SK-N-SH treated with all-trans-retinoic acid at 6 μM for 48 hours (cell line): ENCODE results near the gene SLC24A4.

Experiments used
- ATAC-seq: fragments of 200-7000 bp; cut with Tn5 transposase; 3 replicates; pipeline ENCODE4 v1.9.1; 2020; ENCODE audit warnings: mild to moderate bottlenecking, moderate library complexity
- ARNTL ChIP-seq: fragments of 450-650 bp; formaldehyde crosslinking; IDR thresholded peaks from 2 replicates; pipeline ENCODE4 v1.5.0; 2020; ENCODE audit warnings: low read depth, mild to moderate bottlenecking, moderate library complexity, borderline replicate concordance
- BACH2 ChIP-seq: fragments of 250-450 bp; sonication (Bioruptor Pico); IDR thresholded peaks from 2 replicates; pipeline ENCODE4 v1.9.0; 2021; ENCODE audit warnings: mild to moderate bottlenecking, borderline replicate concordance
- CSDC2 ChIP-seq: fragments of 250-450 bp; sonication (Bioruptor Pico); IDR thresholded peaks from 2 replicates; pipeline ENCODE4 v1.5.0; 2020; ENCODE audit warnings: mild to moderate bottlenecking, moderate library complexity
- ESRRG ChIP-seq: fragments of 250-450 bp; sonication (Bioruptor Pico); IDR thresholded peaks from 2 replicates; pipeline ENCODE4 v1.6.1; 2021; ENCODE audit warnings: mild to moderate bottlenecking
- GLIS3 ChIP-seq: fragments of 250-450 bp; sonication (Bioruptor Pico); IDR thresholded peaks from 2 replicates; pipeline ENCODE4 v1.5.0; 2020; ENCODE audit warnings: mild to moderate bottlenecking, moderate library complexity
- ISL1 ChIP-seq: fragments of 250-450 bp; sonication (Bioruptor Pico); IDR thresholded peaks from 2 replicates; pipeline ENCODE4 v2.1.2; 2022; ENCODE audit warnings: mild to moderate bottlenecking, moderate library complexity
- OSR1 ChIP-seq: fragments of 250-450 bp; sonication (Bioruptor Pico); IDR thresholded peaks from 2 replicates; pipeline ENCODE4 v1.8.0; 2022; ENCODE audit warnings: moderate library complexity, mild to moderate bottlenecking, inconsistent platforms
- PPARA ChIP-seq: fragments of 250-450 bp; sonication (Bioruptor Pico); IDR thresholded peaks from 2 replicates; pipeline ENCODE4 v1.5.0; 2020; ENCODE audit warnings: mild to moderate bottlenecking, borderline replicate concordance
- RARB ChIP-seq: fragments of 250-450 bp; sonication (Bioruptor Pico); IDR thresholded peaks from 2 replicates; pipeline ENCODE4 v1.8.0; 2021; ENCODE audit warnings: mild to moderate bottlenecking, moderate library complexity
- SNAI2 ChIP-seq: fragments of 250-450 bp; sonication (Bioruptor Pico); IDR thresholded peaks from 2 replicates; pipeline ENCODE4 v1.5.0; 2020; ENCODE audit warnings: mild to moderate bottlenecking, moderate library complexity
- TCF4 ChIP-seq: fragments of 250-450 bp; sonication (Bioruptor Pico); IDR thresholded peaks from 2 replicates; pipeline ENCODE4 v1.8.0; 2021; ENCODE audit warnings: mild to moderate bottlenecking, moderate library complexity, borderline replicate concordance
- TOX ChIP-seq: fragments of 250-450 bp; sonication (Bioruptor Pico); IDR thresholded peaks from 2 replicates; pipeline ENCODE4 v1.8.0; 2021; ENCODE audit warnings: mild to moderate bottlenecking, moderate library complexity, borderline replicate concordance
- TSHZ2 ChIP-seq: fragments of 250-450 bp; sonication (Bioruptor Pico); IDR thresholded peaks from 2 replicates; pipeline ENCODE4 v1.5.0; 2020; ENCODE audit warnings: mild to moderate bottlenecking, moderate library complexity
- ZC3H10 ChIP-seq: fragments of 250-450 bp; sonication (Bioruptor Pico); IDR thresholded peaks from 2 replicates; pipeline ENCODE4 v1.5.1; 2021; ENCODE audit warnings: mild to moderate bottlenecking, moderate library complexity
- ZFP3 ChIP-seq: fragments of 250-450 bp; sonication (Bioruptor Pico); IDR thresholded peaks from 2 replicates; pipeline ENCODE4 v1.5.0; 2020; ENCODE audit warnings: mild to moderate bottlenecking, moderate library complexity
- ZFP30 ChIP-seq: fragments of 450-650 bp; formaldehyde crosslinking; IDR thresholded peaks from 2 replicates; pipeline ENCODE4 v1.5.0; 2022; ENCODE audit warnings: mild to moderate bottlenecking, moderate library complexity
- ZNF565 ChIP-seq: fragments of 450-650 bp; formaldehyde crosslinking; conservative IDR thresholded peaks from 2 replicates; pipeline ENCODE4 v1.5.0; 2020; ENCODE audit warnings: low read depth, mild to moderate bottlenecking, moderate library complexity
- ZNF70 ChIP-seq: fragments of 450-650 bp; formaldehyde crosslinking; IDR thresholded peaks from 2 replicates; pipeline ENCODE4 v1.5.0; 2020; ENCODE audit warnings: mild to moderate bottlenecking, moderate library complexity
- ZNF8 ChIP-seq: fragments of 450-650 bp; formaldehyde crosslinking; IDR thresholded peaks from 2 replicates; pipeline ENCODE4 v1.5.0; 2020; ENCODE audit warnings: mild to moderate bottlenecking, moderate library complexity
- TF ChIP-seq, protein P1 (sequence below): fragments of 250-450 bp; sonication (Bioruptor Pico); IDR thresholded peaks from 2 replicates; pipeline ENCODE4 v1.8.0; 2020; ENCODE audit warnings: mild to moderate bottlenecking, moderate library complexity, borderline replicate concordance
- TF ChIP-seq, protein P2 (sequence below): fragments of 250-450 bp; sonication (Bioruptor Pico); IDR thresholded peaks from 2 replicates; pipeline ENCODE4 v1.8.0; 2021; ENCODE audit warnings: low read depth, mild to moderate bottlenecking, moderate library complexity, borderline replicate concordance
- TF ChIP-seq, protein P3 (sequence below): fragments of 250-450 bp; sonication (Bioruptor Pico); IDR thresholded peaks from 2 replicates; pipeline ENCODE4 v1.5.1; 2020; ENCODE audit warnings: low read depth, mild to moderate bottlenecking, moderate library complexity

Gene SLC24A4

DNA sequence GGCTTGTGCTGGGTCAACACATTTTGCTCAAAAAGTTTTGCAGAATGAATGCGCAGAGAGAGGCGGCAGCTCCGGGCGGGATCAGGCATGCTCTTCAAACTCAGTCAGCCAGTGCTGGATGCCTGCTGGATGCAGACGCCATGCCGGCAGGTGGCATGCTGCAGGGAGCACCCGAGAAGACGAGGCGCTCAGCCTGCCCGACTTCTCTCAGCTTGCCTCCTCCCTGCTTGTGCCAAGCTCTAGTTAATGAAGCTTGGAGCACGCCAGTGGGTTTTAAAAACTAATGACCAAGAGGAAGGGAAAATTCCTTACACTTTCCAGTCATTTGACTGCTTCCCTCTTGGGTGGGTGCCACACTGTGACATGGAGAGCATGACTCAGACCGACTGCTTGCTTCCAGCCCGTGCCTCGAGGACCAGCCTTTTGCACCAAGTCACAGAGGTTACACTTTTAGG is 39.8 kb downstream of the SLC24A4 start:
- no peak for TF ChIP-seq ZNF565
- TF ChIP-seq, all 23 proteins: peak for 0
- ATAC-seq = no peak

- no peak for ATAC-seq
- TF ChIP-seq ARNTL (CRISPR knock-in tag) (no peak), BACH2 (no peak), ZFP3 (CRISPR knock-in tag) (no peak), OSR1 (CRISPR knock-in tag) (no peak), ZNF70 (CRISPR knock-in tag) (no peak), CSDC2 (CRISPR knock-in tag) (no peak), ZFP30 (CRISPR knock-in tag) (no peak), ZC3H10 (CRISPR knock-in tag) (no peak), GLIS3 (CRISPR knock-in tag) (no peak), ZNF565 (no peak), TOX (CRISPR knock-in tag) (no peak), ESRRG (CRISPR knock-in tag) (no peak), TCF4 (CRISPR knock-in tag) (no peak), PPARA (CRISPR knock-in tag) (no peak)
- TF ChIP-seq, protein P1, sequence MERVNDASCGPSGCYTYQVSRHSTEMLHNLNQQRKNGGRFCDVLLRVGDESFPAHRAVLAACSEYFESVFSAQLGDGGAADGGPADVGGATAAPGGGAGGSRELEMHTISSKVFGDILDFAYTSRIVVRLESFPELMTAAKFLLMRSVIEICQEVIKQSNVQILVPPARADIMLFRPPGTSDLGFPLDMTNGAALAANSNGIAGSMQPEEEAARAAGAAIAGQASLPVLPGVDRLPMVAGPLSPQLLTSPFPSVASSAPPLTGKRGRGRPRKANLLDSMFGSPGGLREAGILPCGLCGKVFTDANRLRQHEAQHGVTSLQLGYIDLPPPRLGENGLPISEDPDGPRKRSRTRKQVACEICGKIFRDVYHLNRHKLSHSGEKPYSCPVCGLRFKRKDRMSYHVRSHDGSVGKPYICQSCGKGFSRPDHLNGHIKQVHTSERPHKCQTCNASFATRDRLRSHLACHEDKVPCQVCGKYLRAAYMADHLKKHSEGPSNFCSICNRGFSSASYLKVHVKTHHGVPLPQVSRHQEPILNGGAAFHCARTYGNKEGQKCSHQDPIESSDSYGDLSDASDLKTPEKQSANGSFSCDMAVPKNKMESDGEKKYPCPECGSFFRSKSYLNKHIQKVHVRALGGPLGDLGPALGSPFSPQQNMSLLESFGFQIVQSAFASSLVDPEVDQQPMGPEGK (CRISPR knock-in tag) = no peak
- TF ChIP-seq, protein P2, sequence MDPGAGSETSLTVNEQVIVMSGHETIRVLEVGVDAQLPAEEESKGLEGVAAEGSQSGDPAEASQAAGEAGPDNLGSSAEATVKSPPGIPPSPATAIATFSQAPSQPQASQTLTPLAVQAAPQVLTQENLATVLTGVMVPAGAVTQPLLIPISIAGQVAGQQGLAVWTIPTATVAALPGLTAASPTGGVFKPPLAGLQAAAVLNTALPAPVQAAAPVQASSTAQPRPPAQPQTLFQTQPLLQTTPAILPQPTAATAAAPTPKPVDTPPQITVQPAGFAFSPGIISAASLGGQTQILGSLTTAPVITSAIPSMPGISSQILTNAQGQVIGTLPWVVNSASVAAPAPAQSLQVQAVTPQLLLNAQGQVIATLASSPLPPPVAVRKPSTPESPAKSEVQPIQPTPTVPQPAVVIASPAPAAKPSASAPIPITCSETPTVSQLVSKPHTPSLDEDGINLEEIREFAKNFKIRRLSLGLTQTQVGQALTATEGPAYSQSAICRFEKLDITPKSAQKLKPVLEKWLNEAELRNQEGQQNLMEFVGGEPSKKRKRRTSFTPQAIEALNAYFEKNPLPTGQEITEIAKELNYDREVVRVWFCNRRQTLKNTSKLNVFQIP (CRISPR knock-in tag) = no peak
Observed at GRCh38 chr14:92366237-92366636, 43.3 kb downstream of the SLC24A4 start.

DNA sequence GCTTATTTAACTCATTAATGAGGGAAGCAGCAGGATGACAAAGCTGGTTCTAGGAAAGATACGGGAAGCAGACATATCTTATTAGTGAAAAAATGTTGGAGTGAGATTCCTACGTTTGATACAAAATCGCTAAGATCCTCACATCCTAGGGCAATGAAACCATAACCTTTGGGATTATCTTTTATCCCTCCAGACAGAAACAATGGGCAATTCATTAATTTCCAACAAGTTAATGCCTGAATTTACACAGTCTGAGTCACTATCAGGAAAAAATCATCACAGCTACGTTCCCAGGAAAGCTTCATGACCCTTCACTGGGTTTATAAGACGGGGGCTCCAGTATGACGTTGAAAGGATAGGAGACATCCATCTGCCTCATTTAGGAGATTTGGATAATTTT is 45.0 kb downstream of the SLC24A4 start:
- TF ChIP-seq ZC3H10 (CRISPR knock-in tag) (no peak), ISL1 (CRISPR knock-in tag) (no peak), OSR1 (CRISPR knock-in tag) (no peak), ESRRG (CRISPR knock-in tag) (no peak), RARB (no peak), ARNTL (CRISPR knock-in tag) (no peak), SNAI2 (CRISPR knock-in tag) (no peak), ZNF70 (CRISPR knock-in tag) (no peak), ZFP30 (CRISPR knock-in tag) (no peak), GLIS3 (CRISPR knock-in tag) (no peak), TSHZ2 (CRISPR knock-in tag) (no peak), PPARA (CRISPR knock-in tag) (no peak), ZNF8 (CRISPR knock-in tag) (no peak), ZNF565 (no peak), TOX (CRISPR knock-in tag) (no peak)
- TF ChIP-seq, protein P3, sequence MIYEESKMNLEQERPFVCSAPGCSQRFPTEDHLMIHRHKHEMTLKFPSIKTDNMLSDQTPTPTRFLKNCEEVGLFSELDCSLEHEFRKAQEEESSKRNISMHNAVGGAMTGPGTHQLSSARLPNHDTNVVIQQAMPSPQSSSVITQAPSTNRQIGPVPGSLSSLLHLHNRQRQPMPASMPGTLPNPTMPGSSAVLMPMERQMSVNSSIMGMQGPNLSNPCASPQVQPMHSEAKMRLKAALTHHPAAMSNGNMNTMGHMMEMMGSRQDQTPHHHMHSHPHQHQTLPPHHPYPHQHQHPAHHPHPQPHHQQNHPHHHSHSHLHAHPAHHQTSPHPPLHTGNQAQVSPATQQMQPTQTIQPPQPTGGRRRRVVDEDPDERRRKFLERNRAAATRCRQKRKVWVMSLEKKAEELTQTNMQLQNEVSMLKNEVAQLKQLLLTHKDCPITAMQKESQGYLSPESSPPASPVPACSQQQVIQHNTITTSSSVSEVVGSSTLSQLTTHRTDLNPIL (CRISPR knock-in tag) = no peak
- TF ChIP-seq, protein P2 (CRISPR knock-in tag) = no peak
- TF ChIP-seq, all 23 proteins: peak for 0
- no peak for ATAC-seq
